Fibroblast of the aortic adventitia (primary cell): ENCODE data around the gene GABRB2. TPM values are rescaled to one million over a fixed set of nuclear protein-coding genes. Genes with fewer than 3 reads are reported as not detected.

Source experiments
- DNase-seq: peaks from one replicate; pipeline ENCODE4 v3.0.0-alpha.2; 2010; ENCODE audit warnings: low read depth
- H3K4me3 ChIP-seq: 2 replicates; pipeline ENCODE4 v1.5.1; 2011; ENCODE audit warnings: low read depth, mild to moderate bottlenecking, control low read depth, low read length, moderate library complexity
- total RNA-seq: library from RNA; depleted of rRNA; stranded (reverse); fragments of >200 nt; gene quantifications from 2 replicates; pipeline ENCODE4 v1.2.3, GENCODE V29; 2012; ENCODE audit warnings: low replicate concordance
- TF ChIP-seq, protein P1 (sequence below): IDR thresholded peaks from 2 replicates; pipeline ENCODE4 v1.5.1; 2011; ENCODE audit warnings: mild to moderate bottlenecking, low read length, control low read depth, inconsistent platforms; ENCODE audit not compliant: insufficient read depth

GABRB2 gene
- total RNA-seq, 1 donor, result 0.09 TPM

DNA sequence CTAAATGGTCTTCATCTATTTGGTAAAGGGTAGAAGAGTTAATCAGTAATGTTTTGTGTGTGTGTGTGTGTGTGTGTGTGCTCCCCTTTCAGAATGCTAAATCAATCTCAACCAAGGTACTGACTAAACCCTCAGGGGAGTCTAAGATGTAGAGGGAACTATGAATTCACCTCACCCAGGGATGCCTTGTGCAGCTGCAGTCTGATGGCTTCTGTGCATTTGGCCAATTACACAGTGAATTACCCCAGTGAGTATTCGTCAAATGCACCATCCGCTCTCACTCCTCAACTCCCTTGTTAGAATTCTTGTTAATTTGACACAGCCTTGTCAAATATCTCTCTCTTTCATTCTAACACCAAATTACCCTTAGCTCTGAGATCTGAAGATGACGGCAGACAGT is 234.6 kb downstream of the GABRB2 start:
- TF ChIP-seq, protein P1, sequence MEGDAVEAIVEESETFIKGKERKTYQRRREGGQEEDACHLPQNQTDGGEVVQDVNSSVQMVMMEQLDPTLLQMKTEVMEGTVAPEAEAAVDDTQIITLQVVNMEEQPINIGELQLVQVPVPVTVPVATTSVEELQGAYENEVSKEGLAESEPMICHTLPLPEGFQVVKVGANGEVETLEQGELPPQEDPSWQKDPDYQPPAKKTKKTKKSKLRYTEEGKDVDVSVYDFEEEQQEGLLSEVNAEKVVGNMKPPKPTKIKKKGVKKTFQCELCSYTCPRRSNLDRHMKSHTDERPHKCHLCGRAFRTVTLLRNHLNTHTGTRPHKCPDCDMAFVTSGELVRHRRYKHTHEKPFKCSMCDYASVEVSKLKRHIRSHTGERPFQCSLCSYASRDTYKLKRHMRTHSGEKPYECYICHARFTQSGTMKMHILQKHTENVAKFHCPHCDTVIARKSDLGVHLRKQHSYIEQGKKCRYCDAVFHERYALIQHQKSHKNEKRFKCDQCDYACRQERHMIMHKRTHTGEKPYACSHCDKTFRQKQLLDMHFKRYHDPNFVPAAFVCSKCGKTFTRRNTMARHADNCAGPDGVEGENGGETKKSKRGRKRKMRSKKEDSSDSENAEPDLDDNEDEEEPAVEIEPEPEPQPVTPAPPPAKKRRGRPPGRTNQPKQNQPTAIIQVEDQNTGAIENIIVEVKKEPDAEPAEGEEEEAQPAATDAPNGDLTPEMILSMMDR, result no peak
- no peak overlapping the region for H3K4me3 ChIP-seq
- no peak for DNase-seq

- no peak for DNase-seq
- no peak overlapping the region for H3K4me3 ChIP-seq
- TF ChIP-seq, protein P1, result no peak
These were observed 235.3 kb downstream of the GABRB2 start for GRCh38 chr5:161311146-161311708.

GRCh38 chr5:161306351-161306995 is 240.1 kb downstream of the GABRB2 start:
- TF ChIP-seq, protein P1, result no peak
- no peak for DNase-seq
- no peak overlapping the region for H3K4me3 ChIP-seq

GRCh38 chr5:161305601-161306000 is 240.9 kb downstream of the GABRB2 start:
- no peak overlapping the region for H3K4me3 ChIP-seq
- TF ChIP-seq, protein P1, result no peak
- DNase-seq, result no peak

DNA sequence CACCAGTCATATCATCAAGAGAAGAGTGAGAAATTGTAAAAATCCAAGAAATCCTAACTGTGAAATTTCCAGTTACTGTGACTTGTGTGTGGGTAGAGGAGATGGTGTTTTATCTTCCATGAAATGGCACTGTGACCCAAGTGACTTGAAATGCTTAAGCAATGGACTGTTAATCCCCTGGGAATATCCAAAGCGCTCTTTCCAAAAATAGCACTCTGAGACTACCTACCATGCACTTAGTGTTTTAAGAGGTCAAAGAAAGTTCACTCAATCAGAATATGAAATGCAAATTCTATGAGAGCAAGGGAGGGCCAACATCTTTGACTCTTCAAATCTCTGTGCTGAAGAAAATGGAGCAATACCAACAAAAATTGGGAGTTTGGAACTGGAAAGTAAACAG is 244.0 kb downstream of the GABRB2 start:
- DNase-seq, result no peak
- TF ChIP-seq, protein P1, result no peak
- H3K4me3 ChIP-seq, result no peak overlapping the region

DNA sequence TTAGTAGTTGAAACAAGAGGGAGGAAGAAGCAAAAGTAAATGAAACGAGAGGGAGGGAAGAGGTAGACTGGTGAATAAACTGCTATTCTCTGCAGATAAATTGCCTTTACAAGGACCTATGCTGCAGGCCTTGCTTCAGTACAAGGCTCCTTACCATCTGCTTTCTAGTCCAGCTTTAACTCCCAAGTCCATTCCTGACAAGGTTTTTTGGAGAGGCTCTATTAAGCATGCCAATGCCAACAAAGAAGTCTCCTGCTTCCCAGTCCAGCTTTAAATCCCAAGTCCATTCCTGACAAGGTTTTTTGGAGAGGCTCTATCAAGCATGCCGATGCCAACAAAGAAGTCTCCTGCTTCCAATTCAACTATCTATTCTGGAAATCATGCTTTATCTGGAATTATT is 244.9 kb downstream of the GABRB2 start:
- no peak overlapping the region for H3K4me3 ChIP-seq
- DNase-seq, result no peak
- TF ChIP-seq, protein P1, result no peak
